BE2C (cell line): ENCODE measurements around the gene FBXL7.

Experiments used
- DNase-seq: peaks from one replicate; pipeline ENCODE4 v3.0.0-alpha.2; 2020
- H3K27me3 ChIP-seq: fragments of 250-450 bp; sonication (Bioruptor Pico); 2 replicates; pipeline ENCODE4 v1.5.1; 2020; ENCODE audit warnings: mild to moderate bottlenecking
- H3K36me3 ChIP-seq: fragments of 250-450 bp; sonication (Bioruptor Pico); 2 replicates; pipeline ENCODE4 v1.5.1; 2020; ENCODE audit warnings: mild to moderate bottlenecking
- H3K4me1 ChIP-seq: fragments of 250-450 bp; sonication (Bioruptor Pico); 2 replicates; pipeline ENCODE4 v1.5.1; 2020
- H3K4me3 ChIP-seq: 2 replicates; pipeline ENCODE4 v1.5.1; 2011; ENCODE audit warnings: low read depth, low read length
- H3K9me3 ChIP-seq: fragments of 250-450 bp; sonication (Bioruptor Pico); 2 replicates; pipeline ENCODE4 v1.5.1; 2020
- CTCF ChIP-seq: IDR thresholded peaks from 2 replicates; pipeline ENCODE4 v1.5.1; 2012; ENCODE audit warnings: mild to moderate bottlenecking, low read depth, low read length

The FBXL7 gene

DNA sequence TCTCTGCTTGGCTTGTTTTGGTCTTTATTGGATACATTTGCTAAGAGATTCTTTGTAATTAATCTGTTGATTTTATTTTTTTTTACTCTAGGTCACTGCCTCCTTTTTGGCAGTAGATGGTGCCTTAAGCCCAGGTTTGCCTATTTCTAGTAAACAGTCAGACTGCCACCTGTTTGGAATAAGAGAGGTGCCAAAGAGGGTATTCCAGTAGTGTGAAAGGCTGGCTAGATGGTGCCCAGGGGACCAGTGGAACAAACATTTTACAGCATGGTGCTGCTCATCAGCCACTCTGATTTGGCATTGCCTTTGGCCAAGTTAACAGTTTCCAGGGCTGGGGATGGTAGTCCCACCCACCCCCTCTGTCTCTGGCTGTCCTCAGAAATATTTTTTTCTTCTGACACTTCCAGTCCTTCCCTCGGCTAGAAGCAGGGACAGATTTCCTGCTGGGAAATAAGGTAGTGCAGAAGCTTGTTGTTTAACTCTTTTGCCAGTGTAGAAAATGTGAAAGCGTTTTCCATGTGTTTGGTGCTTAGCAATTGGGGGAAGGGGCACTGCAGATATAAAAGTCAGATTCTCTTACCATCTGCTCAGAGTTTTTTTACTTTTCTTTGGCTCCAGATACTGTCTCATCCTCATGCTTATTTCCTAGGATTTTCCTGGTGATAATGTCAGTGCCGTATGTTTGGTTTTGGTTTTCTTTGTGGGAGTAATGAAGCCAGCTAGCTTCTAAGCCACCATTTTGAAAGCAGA is 36.6 kb upstream of the FBXL7 start:
- Histone ChIP-seq H3K9me3 (no peaks in the 10 kb centered on the region), H3K4me1 (no peaks in the 10 kb centered on the region), H3K4me3 (no peak overlapping the region), H3K27me3 (no peaks in the 10 kb centered on the region), H3K36me3 (no peaks in the 10 kb centered on the region)
- peak; percentile 20 for DNase-seq
- peak; percentile 69 for TF ChIP-seq CTCF

DNA sequence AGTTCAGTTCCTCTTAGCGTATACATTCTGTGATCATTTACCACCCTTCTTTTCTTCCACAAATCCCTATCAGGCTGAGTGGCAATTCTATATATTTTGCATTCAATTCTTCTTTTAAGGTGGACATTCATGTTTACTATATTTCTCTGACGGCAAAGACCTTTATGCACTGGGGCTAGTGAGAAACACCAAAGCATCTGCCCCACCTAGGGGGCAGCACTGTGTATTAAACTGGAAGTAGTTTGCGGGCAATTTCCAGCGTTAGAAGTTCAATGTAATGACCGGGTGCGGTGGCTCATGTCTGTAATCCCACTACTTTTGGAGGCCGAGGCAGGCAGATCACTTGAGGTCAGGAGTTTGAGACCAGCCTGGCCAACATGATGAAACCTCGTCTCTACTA is 27.9 kb upstream of the FBXL7 start:
- no peaks in the 10 kb centered on the region for H3K9me3 ChIP-seq
- no peaks in the 10 kb centered on the region for H3K4me1 ChIP-seq
- H3K4me3 ChIP-seq: no peak overlapping the region
- no peaks in the 10 kb centered on the region for H3K27me3 ChIP-seq
- DNase-seq: no peak
- H3K36me3 ChIP-seq: no peaks in the 10 kb centered on the region
- peak; percentile 19; the same call in 1 of the 2 replicates for TF ChIP-seq CTCF

DNA sequence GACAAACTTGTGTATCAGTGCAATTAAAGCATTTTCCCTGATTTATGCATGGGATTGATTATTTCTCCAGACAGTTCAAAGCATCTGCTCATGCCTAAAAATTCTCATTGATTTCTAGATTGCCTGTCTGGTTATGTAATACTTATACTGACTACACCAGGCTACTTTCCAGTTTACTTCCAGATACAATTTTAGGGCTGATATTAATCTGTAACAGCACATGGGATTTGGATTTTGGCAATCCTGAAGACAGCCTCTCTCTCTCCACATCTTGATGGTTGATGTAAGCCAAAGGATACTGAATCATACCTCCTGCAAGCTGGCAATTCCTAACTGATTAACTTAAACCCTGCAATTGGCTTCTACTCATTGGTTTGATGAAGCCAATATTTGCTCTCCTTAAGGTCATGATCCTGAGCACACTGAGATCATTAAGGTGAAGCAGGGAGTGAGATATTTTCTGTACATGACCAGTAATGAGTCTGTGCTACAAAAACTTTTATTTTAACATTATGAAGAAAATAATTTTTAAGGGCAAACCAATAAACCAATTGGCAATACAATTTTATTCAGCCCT is 25.7 kb upstream of the FBXL7 start:
- H3K27me3 ChIP-seq: no peaks in the 10 kb centered on the region
- H3K9me3 ChIP-seq: no peaks in the 10 kb centered on the region
- DNase-seq: no peak
- H3K36me3 ChIP-seq: no peaks in the 10 kb centered on the region
- no peak overlapping the region for H3K4me3 ChIP-seq
- no peak for TF ChIP-seq CTCF
- no peaks in the 10 kb centered on the region for H3K4me1 ChIP-seq

DNA sequence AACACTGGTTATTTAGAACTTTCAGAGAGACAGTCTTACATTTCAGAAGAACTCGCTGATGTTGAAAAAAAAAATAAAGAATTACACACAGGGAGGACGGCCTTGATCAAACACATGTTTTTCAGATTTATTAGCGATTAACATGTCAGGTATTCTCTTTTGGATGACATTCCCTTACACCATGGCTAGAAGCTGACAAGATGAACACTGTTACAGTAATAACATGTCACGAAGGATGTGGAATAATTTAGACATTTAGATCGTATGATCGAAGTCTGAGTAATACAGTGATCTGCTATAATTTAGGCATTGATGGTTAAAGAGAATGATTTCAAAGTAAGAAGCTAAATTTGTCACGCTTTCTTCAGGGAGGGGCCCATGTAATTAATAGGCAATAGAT is 24.6 kb upstream of the FBXL7 start:
- no peak for TF ChIP-seq CTCF
- Histone ChIP-seq H3K4me1 (no peaks in the 10 kb centered on the region), H3K27me3 (no peaks in the 10 kb centered on the region), H3K9me3 (no peaks in the 10 kb centered on the region), H3K36me3 (no peaks in the 10 kb centered on the region), H3K4me3 (no peak overlapping the region)
- DNase-seq: no peak

- no peak for TF ChIP-seq CTCF
- Histone ChIP-seq H3K36me3 (no peaks in the 10 kb centered on the region), H3K4me3 (no peak overlapping the region), H3K27me3 (no peaks in the 10 kb centered on the region), H3K4me1 (no peaks in the 10 kb centered on the region), H3K9me3 (no peaks in the 10 kb centered on the region)
- DNase-seq: no peak
These were observed 23.0 kb upstream of the FBXL7 start for GRCh38 chr5:15476977-15477376.

GRCh38 chr5:15480436-15480835 is 19.5 kb upstream of the FBXL7 start:
- no peak for DNase-seq
- Histone ChIP-seq H3K4me3 (no peak overlapping the region), H3K4me1 (peaks cover 16% of the 10 kb centered on the region), H3K27me3 (no peaks in the 10 kb centered on the region), H3K36me3 (no peaks in the 10 kb centered on the region), H3K9me3 (no peaks in the 10 kb centered on the region)
- no peak for TF ChIP-seq CTCF
